Suprapubic skin (tissue), 4 donors: ENCODE measurements around the gene DENND6B.

Experiments
- CTCF ChIP-seq, 2 donors: fragments of 200-600 bp in 1 of 2; fragments of 450-650 bp in 1 of 2; sonication (generic) in 1 of 2; IDR thresholded peaks; one replicate each; pipeline ENCODE4 v1.5.1; 2016 to 2019; ENCODE audit warnings: antibody characterized with exemption in 2 of 2, mild to moderate bottlenecking in 1 of 2, moderate library complexity in 1 of 2
- POLR2A ChIP-seq, 2 donors: fragments of 450-650 bp; IDR thresholded peaks; one replicate each; pipeline ENCODE4 v1.6.1; 2017; ENCODE audit warnings: antibody characterized with exemption in 2 of 2, mild to moderate bottlenecking in 2 of 2, moderate library complexity in 2 of 2
- POLR2AphosphoS5 ChIP-seq, 3 donors: sonication (generic); formaldehyde crosslinking; IDR thresholded peaks; one replicate each; pipeline ENCODE4 v1.6.1; 2017; ENCODE audit warnings: antibody characterized with exemption in 3 of 3

- TF ChIP-seq POLR2A (IDR thresholded peaks at IDR 0.05) (no peak), CTCF (IDR thresholded peaks at IDR 0.05) (no peak), POLR2AphosphoS5 (IDR thresholded peaks at IDR 0.05) (no peak)
Observed at GRCh38 chr22:50325444-50326224, 1.2 kb downstream of the DENND6B start.
